Peyer's patch (tissue), 4 donors: ENCODE data around the gene MAGED1. TPM values are rescaled to one million over a fixed set of nuclear protein-coding genes. Genes with fewer than 3 reads are reported as not detected.
"Not testable (repeated sequence)": the region's sequence is repeated elsewhere in the genome, so short reads cannot be mapped to it uniquely, and the experiment has no call there.

Source experiments
- DNase-seq, 3 donors: peaks; one replicate each; pipeline ENCODE4 v3.0.0-alpha.2; 2017 to 2019
- H3K27ac ChIP-seq, 4 donors: fragments of 200-600 bp; sonication (generic); one replicate each; pipeline ENCODE4 v1.5.1; 2016 to 2019
- H3K27me3 ChIP-seq, 2 donors: fragments of 200-600 bp; sonication (generic); one replicate each; pipeline ENCODE4 v1.5.1; 2019
- H3K36me3 ChIP-seq, 3 donors: fragments of 200-600 bp; sonication (generic); one replicate each; pipeline ENCODE4 v1.5.1; 2016 to 2019
- H3K4me1 ChIP-seq, 4 donors: fragments of 200-600 bp; sonication (generic); one replicate each; pipeline ENCODE4 v1.5.1; 2016 to 2019
- H3K4me3 ChIP-seq, 4 donors: fragments of 200-600 bp; sonication (generic); 1 replicate in 3 of 4; 2 replicates in 1 of 4; pipeline ENCODE4 v1.5.1; 2016 to 2019; ENCODE audit warnings: mild to moderate bottlenecking in 1 of 4
- H3K9me3 ChIP-seq, 4 donors: fragments of 200-600 bp; sonication (generic); one replicate each; pipeline ENCODE4 v1.5.1; 2016 to 2019; ENCODE audit warnings: mild to moderate bottlenecking in 1 of 4
- CTCF ChIP-seq, 6 experiments: fragments of 450-650 bp in 4 of 6; fragments of 200-600 bp in 2 of 6; sonication (generic) in 1 of 6; IDR thresholded peaks; one replicate each; pipeline ENCODE4 v1.5.1; 2017 to 2019; ENCODE audit warnings: antibody characterized with exemption in 6 of 6, mild to moderate bottlenecking in 3 of 6, moderate library complexity in 1 of 6
- POLR2A ChIP-seq, 2 donors: fragments of 450-650 bp; IDR thresholded peaks; one replicate each; pipeline ENCODE4 v1.5.1; 2017; ENCODE audit warnings: antibody characterized with exemption in 2 of 2, mild to moderate bottlenecking in 2 of 2, moderate library complexity in 2 of 2
- total RNA-seq, 4 donors: library from RNA; depleted of rRNA; stranded (reverse); fragments of >200 nt; gene quantifications; one replicate each; pipeline ENCODE4 v1.1.0, GENCODE V29; 2016

Gene MAGED1
- total RNA-seq, 4 donors from 2014 or later = 35.6 to 42.1 (median 36.9) TPM

GRCh38 chrX:51899741-51900140 lies 6.3 kb downstream of the MAGED1 start:
- DNase-seq = no peak
- H3K9me3 ChIP-seq = no peaks in the 10 kb centered on the region
- no peak overlapping the region for H3K4me3 ChIP-seq
- no peaks in the 10 kb centered on the region for H3K4me1 ChIP-seq
- peaks cover 0 to 36% (median 0%) of the 10 kb centered on the region in 3 donors for H3K36me3 ChIP-seq
- H3K27ac ChIP-seq = no peak overlapping the region
- H3K27me3 ChIP-seq = no peaks in the 10 kb centered on the region
- no peak for TF ChIP-seq CTCF (IDR thresholded peaks at IDR 0.05)
- TF ChIP-seq POLR2A (IDR thresholded peaks at IDR 0.05) = no peak

DNA sequence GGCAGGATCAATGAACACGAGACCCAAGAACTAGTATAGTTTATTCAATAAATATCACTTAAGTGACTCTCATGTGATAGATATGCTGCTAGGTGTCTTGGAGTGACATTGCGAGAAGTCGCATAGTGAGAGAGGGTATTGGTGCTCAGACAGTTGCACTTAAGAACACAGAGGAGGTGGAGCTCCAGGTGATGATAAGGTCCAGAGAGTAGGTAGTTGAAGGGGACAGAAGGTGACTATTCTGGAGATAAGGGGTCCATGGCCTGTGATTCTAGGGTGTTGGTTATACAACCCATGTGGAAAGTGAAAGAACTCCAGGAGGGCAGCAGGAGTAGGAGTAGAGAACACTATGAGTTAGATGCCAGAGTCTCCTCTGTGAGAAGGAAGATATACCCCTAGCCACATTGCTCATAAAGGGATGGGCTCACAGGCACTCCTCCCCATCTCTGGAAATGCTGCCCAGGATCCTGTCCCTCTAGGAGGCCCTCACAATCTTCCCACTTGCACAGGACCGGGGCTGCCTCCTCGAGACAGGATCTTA lies 9.2 kb downstream of the MAGED1 start:
- H3K4me3 ChIP-seq = no peak overlapping the region
- DNase-seq = no peak
- peaks cover 0 to 36% (median 0%) of the 10 kb centered on the region in 3 donors for H3K36me3 ChIP-seq

DNA sequence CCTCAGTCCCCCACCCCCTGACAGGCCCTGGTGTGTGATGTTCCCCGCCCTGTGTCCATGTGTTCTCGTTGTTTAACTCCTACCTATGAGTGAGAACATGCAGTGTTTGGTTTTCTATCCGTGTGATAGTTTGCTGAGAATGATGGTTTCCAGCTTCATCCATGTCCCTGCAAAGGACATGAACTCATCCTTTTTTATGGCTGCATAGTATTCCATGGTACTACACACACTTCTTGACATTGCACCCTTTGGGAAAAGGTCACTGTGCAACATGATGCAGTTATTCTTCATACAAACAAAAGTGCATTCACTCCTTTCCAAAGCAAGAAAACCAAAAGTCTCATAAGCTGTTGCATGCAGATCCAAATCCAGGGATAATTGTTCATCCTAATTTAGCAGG lies 11.7 kb downstream of the MAGED1 start:
- H3K27ac ChIP-seq, H3K27me3 ChIP-seq, H3K4me1 ChIP-seq, H3K9me3 ChIP-seq, DNase-seq, H3K4me3 ChIP-seq: not testable (repeated sequence)
- peaks cover 0 to 14% (median 0%) of the 10 kb centered on the region in 3 donors for H3K36me3 ChIP-seq

More for the DNA sequence above, 9.2 kb downstream of the MAGED1 start:
- H3K27me3 ChIP-seq = no peaks in the 10 kb centered on the region
- H3K27ac ChIP-seq = no peak overlapping the region
- no peaks in the 10 kb centered on the region for H3K4me1 ChIP-seq
- no peak for TF ChIP-seq CTCF (IDR thresholded peaks at IDR 0.05)
- TF ChIP-seq POLR2A (IDR thresholded peaks at IDR 0.05) = no peak
- no peaks in the 10 kb centered on the region for H3K9me3 ChIP-seq

DNA sequence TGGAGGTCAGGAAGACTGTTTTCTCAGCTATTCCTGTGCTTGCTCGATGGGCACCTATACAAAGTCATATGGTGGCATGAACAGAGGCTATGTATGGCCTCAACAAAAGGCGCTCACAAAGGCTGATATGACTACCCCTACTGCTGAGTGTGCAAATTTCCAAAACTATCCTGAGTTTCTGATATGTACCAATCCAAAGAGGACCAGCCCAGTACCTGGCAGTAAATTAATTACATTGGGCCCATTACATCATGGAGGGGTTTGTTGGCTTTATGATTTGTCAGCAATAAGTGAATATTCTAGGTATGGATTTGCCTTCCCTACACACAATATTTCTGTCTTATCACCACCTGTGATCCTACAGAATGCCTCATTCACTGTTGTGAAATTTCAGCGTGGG lies 12.3 kb downstream of the MAGED1 start:
- no peak for DNase-seq
- H3K36me3 ChIP-seq = peaks cover 0 to 11% (median 0%) of the 10 kb centered on the region in 3 donors
- H3K4me1 ChIP-seq = no peaks in the 10 kb centered on the region
- H3K27me3 ChIP-seq = no peaks in the 10 kb centered on the region
- H3K4me3 ChIP-seq = no peak overlapping the region
- no peak overlapping the region for H3K27ac ChIP-seq
- TF ChIP-seq CTCF (IDR thresholded peaks at IDR 0.05) (no peak), POLR2A (IDR thresholded peaks at IDR 0.05) (no peak)
- no peaks in the 10 kb centered on the region for H3K9me3 ChIP-seq

DNA sequence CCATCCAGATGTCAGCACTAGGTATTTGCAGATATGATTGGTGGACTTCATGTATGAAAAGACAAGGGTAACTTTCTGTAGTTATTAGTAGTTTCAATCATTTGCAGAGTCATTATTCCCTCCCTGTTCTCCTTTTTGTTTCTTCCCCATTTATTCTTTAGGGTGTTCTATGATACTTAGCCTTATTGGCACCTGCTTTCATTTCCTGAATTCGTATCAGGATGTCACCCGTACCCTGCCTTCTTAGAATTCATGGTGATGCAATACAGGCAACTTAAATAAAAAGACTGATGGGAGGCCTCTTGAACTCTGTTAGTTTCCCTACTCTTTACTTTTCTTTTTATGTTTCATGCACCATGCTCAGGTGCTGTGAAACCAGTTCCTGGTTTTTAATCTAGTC lies 24.2 kb downstream of the MAGED1 start:
- TF ChIP-seq CTCF (IDR thresholded peaks at IDR 0.05) (no peak), POLR2A (IDR thresholded peaks at IDR 0.05) (no peak)
- Histone ChIP-seq H3K27ac (no peak overlapping the region), H3K27me3 (no peaks in the 10 kb centered on the region), H3K4me1 (no peaks in the 10 kb centered on the region), H3K4me3 (no peak overlapping the region), H3K36me3 (no peaks in the 10 kb centered on the region), H3K9me3 (no peaks in the 10 kb centered on the region)
- no peak for DNase-seq

GRCh38 chrX:51922561-51922960 lies 29.1 kb downstream of the MAGED1 start:
- H3K4me1 ChIP-seq = no peaks in the 10 kb centered on the region
- no peaks in the 10 kb centered on the region for H3K36me3 ChIP-seq
- H3K4me3 ChIP-seq = no peak overlapping the region
- TF ChIP-seq CTCF (IDR thresholded peaks at IDR 0.05) (no peak), POLR2A (IDR thresholded peaks at IDR 0.05) (no peak)
- H3K27me3 ChIP-seq = no peaks in the 10 kb centered on the region
- H3K27ac ChIP-seq = no peak overlapping the region
- no peak for DNase-seq
- H3K9me3 ChIP-seq = no peaks in the 10 kb centered on the region
